GM21825 (cell line): ENCODE results near the gene ZFYVE19.

ENCODE experiments used
- ATAC-seq: cut with Tn5 transposase; IDR thresholded peaks from one replicate; pipeline ENCODE4 v1.9.1; 2021; ENCODE audit warnings: mild to moderate bottlenecking, moderate library complexity; ENCODE audit not compliant: unreplicated experiment

Gene ZFYVE19, protein sequence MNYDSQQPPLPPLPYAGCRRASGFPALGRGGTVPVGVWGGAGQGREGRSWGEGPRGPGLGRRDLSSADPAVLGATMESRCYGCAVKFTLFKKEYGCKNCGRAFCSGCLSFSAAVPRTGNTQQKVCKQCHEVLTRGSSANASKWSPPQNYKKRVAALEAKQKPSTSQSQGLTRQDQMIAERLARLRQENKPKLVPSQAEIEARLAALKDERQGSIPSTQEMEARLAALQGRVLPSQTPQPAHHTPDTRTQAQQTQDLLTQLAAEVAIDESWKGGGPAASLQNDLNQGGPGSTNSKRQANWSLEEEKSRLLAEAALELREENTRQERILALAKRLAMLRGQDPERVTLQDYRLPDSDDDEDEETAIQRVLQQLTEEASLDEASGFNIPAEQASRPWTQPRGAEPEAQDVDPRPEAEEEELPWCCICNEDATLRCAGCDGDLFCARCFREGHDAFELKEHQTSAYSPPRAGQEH

DNA sequence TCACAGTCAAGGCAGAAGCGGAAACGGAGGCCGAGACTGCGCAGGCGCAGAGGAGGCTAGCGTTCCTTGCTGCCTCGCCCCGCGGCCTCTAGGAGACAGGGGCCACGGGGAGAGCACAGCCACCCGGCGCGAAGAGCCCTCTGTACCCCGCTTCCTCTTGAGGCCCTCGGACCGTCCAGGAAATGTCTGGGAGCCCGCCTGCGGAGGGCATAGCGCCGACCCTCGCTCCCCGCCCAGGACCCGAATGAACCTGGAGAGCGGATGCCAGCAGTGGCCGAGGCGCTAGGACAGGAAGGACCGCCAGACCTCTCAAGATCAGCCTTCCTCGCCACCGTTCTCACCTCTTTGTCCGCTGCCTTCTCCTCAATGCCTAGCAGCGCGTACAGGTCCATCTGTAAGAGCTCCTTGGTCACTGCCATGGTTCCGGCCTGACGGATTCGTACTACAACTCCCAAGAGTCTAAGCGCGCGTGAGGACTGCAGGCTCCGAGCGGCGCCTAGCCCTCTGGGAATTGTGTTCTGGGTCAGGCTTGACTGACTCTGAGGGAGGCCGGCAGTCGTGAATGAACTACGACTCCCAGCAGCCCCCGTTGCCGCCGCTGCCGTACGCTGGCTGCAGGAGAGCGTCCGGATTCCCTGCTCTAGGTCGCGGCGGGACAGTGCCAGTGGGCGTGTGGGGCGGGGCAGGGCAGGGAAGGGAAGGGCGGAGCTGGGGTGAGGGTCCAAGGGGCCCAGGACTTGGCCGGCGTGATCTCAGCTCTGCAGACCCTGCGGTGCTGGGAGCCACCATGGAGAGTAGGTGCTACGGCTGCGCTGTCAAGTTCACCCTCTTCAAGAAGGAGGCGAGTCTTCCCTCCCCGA is at the start of gene ZFYVE19, which contains the start of gene DNAJC17:
Gene ZFYVE19, plus strand, starts transcription at position 62 of the 860 bp plus-strand sequence. Its CDS starts 501 bp downstream, at position 563.
Gene DNAJC17, minus strand, starts transcription at position 446 of the 860 bp plus-strand sequence. Its CDS starts 27 bp downstream, at position 419.
- ATAC-seq, result peak; percentile 93

DNA sequence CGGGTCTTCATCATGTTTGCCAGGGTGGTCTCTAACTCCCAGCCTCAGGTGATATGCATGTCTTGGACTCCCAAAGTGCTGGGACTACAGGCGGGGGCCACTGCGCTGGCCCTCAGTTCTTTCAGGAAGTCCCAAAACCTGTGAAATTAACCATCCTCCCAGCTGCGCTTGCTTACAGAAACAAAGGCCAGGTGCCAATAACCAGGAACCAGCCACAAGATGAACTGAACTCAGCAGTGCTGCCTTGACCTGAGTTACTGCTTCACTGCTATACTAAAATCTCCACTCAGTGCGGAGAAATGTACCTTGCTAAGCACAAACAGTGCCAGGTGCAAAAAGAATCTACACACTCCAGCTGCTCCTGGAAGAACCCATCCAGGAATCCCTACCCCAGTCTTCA is 46.9 kb upstream of the ZFYVE19 start:
- no peak for ATAC-seq

DNA sequence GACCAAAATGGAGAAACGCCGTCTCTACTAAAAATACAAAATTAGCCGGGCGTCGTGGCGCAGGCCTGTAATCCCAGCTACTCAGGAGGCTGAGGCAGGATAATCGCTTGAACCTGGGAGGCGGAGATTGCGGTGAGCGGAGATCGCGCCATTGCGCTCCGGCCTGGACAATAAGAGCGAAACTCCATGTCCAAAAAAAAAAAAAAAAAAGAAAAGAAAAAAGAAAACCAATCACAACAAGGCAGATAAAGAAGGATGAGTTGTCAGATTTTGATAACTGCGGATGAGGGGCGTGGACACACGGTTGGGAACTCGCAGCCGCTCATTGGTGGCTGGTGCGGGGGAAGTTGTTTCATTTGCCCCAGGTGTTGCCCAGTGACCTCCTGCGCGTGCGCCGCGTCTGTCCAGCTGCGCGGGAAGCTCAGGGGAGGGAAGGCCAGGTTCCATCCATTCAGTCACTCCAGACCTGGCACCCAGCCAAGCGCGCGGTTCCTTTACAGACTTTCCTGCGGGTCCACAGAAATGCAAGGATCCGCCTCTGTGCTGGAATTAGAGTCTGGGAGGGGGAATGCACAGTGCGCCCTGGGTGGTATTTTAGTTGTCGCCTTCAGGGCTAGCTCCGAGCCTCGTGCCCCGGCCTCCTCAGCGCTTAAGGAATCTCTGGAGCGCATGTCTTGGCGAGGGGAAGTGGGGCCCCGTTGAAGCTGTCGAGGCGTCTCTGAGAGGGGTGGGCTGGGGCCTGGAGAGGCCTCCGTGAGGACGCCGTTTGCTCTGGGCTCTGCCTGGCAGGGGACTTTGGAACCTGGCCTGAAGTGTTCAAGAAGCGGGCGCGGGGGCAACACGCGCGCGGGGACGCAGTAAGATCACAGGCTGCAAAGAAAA is 43.7 kb upstream of the ZFYVE19 start:
- no peak for ATAC-seq

DNA sequence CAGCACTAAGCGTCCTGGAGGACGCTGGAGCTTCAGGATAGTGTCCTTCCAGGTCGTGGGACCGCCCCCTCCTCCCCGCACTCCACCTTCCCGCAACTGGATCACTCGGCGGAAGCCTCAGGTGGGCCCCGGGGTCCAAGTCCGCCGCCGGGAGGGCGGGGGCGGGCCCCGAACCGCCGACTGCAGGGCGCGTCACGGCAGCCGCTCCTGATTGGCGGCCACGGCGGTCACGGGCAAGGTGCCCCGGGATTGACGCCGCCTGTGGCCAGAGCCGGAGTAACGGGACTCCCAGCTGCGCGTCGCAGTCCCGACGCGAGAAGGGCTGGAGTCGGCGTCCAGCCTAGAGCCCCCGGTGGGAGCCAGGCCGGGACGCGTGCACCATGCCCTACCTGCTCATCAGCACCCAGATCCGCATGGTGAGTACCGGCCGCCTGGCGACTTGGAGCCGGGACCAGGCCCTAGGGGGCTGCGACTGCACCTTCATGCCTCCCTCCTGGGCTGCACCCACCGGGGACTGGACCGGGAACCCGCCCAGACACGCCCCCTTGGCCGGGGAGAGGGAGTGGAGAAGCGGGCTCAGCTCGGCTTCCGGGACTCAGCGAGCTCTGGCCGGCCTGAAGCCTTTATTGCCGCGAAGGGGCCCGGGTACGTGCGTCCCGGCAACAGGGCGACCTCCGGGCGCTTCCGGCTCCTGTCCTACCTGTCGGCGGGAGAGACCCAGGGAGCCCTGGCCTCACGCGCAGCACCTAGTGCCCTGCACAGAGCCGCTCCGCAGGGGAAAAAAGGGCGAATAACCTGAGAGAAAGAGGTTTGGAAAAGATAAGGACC is 42.9 kb upstream of the ZFYVE19 start, which contains the start of gene GCHFR:
Gene GCHFR, plus strand, starts transcription at position 268 of the 828 bp plus-strand sequence. Its CDS starts 113 bp downstream, at position 381.
- peak; percentile 43 for ATAC-seq

DNA sequence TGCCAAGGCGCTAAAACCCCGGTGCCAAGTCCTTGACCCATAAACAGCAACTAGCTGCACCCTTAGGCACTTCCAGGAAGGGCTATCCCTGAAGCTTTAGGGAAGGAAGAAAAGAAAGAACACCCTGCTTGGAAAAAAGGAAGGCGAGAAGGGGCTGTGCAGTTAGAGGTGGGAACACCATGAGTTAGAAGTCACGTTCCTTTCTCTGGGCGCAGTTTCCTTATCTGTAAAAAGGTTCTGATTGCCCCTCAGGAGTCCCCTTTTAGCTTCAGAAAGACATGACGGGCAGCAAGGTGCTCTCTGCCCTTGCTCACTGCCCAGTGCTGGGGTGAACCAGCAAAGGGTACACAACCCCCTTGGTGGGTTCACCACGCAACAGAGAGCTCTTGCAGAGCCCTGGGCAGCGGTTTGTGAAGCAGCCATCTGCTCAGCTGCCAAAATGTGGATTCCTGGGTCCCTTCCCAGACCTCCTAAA is 42.2 kb upstream of the ZFYVE19 start:
- no peak for ATAC-seq

DNA sequence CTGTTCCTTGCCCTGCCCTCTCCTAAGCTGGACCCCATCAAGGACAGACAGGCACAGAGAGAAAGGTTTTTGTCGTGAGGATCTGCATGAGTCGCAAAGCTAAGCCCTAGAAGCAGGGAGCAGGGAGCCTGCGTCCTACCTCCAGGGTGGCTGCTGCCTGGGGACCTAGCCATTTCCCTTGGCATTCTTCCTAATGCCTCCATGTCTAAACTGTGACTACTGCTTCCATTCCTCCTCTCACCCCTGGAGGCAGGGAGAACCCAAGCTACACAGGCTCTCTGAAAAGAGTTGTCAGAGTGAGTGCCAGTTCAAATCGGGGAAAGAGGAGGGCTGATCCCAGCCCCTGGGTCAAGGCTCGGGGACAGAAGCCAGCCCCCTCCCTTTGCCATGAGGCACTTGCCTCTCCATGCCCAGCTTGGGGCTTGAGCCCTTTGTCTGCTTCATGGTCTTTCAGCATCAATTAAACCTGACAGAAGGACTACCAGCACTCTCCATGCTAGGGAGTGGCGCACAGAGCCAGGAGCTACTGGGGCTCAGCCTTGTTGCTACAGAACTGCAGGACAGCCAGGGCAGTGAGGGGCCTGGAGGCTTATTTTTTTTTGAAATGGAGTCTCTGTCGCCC is 40.6 kb upstream of the ZFYVE19 start:
- no peak for ATAC-seq

DNA sequence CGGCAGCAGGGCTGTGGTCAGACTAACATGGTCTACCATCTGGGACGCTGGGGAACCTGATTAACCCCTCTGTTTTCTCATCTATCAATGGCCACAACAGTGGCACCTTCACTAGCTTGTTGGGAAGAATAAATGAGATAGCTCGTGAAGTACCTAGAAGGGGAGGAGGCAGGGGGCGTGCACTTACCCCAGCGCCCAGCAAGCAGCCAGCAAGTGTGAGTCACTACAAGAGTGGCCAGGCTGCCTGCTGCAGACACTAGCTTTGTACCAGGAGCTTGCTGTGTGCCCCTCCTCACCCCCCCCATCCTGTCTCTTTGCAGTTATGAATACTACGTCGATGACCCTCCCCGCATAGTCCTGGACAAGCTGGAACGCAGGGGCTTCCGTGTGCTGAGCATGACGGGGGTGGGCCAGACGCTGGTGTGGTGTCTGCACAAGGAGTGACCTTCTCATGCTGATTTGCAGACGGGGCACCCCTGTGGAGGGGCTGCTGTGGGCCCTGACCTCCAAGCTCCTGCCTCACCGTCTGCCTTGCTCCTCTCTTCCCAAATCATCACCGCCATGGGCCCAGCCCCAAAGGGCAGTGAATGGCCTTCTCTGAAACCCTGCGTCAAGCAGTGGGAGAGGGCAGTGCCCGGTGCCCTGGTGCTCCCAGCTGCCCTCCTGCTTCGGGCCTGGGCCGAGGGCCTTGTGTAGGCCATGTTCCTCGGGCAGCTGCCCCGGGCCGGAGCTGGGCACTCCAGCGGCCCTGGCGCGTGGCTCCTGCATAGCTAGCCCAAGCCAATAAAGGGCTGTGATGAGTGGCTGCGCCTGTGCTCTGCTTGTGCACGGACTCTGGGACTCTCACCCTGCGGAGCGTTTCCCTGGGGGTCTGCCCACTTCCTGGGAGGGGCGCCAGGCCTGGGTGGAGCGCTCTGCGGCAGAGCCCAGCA is 39.7 kb upstream of the ZFYVE19 start:
- ATAC-seq, result no peak

DNA sequence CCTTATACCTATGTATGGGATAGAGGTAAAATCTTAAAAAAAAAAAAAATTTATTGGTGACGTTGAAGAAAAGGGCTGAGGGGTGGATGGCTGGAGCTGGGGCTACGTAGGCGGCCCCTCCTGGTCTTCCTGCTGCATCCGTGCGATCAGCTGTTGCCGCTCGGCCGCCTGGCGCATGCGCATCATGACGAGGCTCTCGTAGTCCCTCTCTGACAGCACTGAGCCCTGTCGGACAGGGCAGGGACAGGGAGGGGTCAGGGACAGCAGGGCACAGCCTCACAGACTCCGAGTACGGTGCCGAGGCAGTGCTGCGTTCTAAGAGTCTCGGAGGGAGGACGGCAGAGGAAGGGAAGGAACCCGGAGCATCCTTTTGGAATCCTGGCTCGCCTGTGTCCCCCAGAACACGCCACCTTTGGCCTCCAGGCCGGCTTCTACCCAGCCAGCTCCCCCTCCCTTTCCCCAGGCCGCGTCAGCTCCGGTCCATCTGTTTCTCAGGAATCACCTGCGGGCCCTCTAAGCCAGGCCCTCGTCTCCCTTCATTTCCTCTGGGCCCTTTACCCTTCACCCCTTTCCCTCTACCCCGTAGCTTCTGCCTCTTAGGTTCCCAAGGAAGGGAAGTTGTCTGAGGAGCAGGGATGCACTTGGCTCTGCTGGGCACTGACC is 38.9 kb upstream of the ZFYVE19 start:
- no peak for ATAC-seq

DNA sequence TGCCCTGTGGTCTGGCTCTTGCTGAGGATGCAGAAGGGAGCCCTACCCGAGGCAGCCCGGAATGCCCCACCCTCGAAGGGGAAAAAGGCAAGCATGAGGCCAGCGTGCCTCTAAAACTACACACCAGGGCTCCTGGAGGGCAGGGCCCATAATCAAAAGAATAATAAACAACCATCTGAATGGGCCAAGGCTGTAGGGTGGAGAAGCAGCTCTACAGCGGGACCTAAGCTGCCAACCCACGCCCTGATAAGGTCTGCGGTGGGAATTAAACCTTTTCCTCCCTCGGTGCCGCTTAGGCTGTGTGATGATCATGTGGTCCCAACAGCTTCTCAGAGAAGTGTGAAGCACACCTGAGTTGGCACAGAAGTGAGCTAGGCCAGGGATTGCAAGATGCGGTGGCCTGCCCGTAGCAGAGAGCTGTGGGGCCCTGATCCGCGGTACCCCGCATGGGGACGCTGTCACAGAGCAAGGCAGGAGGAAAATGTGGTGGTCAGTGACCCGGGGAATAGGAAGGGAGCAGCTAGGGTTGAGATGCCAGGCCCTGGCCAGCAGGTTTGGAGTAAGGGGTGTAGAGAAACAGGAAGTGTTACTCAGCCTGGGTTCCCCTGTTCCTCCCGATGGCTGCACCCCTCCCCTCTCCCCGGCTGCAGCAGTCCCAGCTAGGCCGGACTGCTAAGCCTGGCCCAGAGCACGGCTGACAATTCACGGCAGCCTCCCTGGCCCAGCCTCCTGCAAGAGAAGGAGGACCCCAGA is 38.2 kb upstream of the ZFYVE19 start:
- ATAC-seq, result no peak

DNA sequence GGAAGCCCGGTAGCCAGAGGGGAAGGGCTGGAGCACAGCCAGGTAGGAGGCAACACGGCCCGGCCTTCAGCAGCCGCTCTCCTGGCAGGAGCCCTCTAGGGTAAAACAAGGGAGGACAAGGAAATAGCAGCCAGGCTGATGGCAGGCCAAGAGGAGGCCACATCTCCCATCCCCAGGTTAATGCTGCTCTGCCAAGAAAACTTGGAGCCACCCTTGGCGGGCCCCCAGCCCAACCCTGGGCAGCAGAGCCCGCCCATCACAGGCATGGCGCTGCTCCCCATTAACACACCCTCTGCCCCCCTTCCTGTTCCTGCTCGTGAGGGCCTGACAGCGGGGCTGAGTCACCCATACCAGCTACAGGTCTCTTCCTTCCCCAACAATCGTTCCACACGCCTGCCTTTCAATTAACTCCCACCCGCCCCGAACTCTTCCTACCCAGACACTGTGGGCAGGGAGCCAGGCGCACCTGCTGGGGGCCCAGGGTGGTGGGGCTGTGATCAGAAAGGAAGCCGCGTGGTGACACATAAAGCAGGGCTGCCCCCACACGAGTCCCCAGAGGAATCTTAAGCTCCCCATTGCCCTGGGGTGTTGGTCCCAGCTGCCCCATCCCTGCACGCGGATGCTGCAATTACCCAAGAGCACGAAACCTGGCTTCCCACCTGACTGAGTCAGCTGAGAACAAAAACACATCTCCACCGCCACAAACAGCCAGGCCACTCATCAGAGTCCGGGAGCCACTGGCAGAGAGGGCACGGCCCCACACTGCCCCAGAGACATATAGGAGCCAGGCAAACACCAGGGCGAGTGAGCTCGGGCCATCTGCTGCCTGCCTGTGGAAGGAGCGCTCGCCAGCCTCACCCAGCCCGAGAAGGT is 37.4 kb upstream of the ZFYVE19 start, which contains the start of gene C15orf62:
Gene C15orf62, plus strand, starts transcription at position 707 of the 873 bp plus-strand sequence. CDS start 516 bp downstream, outside the sequence.
- peak; percentile 38 for ATAC-seq

DNA sequence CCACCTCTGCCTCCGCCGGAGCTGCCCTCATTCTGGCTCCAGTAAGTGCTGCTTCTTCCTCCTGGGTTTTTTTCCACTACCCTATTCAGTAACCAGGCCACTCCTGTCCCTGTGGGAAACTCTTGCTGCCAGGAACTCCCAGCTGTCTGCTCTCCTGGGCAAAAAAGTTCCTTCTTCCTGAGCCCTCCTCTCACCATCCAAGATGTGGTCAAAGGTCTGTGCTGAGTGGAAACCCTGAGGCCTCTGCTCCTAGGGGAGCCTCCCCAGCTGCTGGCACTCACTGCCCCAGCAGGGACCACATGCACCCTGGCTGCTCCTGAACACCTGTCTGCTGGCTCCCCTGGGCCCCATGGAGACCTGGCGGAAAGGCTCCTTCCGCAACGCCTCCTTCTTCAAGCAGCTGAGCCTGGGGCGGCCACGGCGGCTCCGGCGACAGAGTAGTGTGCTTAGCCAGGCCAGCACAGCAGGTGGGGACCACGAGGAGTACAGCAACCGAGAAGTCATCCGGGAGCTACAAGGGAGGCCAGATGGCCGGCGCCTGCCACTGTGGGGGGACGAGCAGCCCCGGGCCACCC is 36.7 kb upstream of the ZFYVE19 start:
- peak; percentile 7 for ATAC-seq

DNA sequence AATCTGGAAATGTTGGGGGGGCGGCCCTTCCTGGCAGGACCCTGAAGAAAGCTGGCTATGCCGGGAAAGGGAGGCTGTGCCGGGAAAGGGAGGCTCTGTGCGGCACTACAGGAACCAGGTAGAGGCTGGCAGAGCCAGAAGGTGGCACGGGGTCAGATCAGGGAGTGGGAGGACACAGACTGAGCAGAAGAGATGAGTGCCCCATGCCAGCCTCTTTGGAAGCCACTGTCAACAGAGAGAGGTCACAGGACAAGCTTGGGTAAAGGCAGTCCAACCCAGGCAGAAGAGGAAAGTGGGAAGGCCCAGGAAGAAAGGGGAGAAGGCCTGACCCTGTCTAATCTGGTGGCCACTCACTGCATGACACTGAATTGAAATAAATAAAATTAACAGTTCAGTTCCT is 35.6 kb upstream of the ZFYVE19 start:
- ATAC-seq, result no peak

DNA sequence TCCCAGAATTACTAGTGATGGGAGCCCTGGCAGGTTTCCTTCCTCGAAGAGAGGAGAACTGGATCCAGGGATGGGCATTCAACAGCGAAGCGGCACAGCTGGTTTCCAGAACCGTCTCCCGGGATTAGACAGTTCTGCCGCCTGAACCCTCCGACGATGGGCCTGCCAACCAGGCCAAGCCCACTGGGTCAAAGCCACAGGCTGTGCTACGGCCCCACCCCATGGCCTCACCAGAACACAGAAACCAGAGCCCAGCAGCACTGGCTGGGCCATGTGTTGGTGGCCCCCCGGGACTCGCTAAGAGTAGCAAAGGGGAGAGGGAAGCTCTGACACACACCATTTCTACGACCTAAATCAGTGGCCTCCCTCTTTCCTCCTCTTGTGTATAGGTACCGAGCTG is 34.9 kb upstream of the ZFYVE19 start:
- ATAC-seq, result no peak

DNA sequence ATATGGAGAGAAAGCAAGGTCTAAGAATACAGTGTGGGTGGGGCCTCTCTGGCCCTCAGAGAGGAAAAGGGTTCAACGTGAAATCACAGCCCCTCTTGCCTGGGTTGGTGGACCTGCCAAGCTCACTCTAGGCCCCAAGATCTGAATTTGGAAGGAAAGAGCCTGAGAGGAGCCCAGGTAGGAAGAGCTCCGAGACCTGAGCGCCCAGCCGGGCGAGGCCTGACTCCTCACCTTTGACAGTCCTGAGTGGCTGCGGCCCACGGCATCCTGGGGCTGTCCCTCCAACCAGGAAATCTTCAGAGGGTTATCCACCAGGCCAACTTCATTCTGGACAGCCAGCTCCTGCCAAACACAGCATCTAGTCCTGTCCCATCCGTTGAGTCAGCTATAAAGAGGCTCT is 33.4 kb upstream of the ZFYVE19 start:
- no peak for ATAC-seq

DNA sequence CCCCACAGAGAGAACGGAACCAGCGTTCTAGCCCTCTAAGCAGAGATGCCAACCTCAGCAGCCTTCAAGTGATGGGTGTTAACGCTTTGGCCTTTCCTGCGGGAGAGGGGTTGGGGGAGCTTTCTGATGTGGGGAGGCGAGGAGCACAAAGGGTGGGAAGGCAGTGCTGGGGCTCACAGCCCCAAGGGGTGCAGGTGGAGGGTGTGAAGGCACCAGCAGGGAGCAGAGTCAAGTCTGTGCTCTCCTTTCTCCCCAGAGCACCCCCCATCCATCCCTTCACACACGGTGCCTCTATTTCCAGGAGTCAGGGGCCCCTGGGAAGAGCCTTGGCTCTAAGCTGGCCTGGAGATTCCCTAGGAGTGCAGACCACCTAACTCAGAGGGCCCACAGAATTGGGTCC is 33.0 kb upstream of the ZFYVE19 start:
- no peak for ATAC-seq
